Testis (tissue), 3 donors: Measurements from ENCODE around the gene NDE1. TPM values are rescaled to one million over a fixed set of nuclear protein-coding genes. Genes with fewer than 3 reads are reported as not detected.
A peak's percentile ranks its signal among the peaks of the same experiment; 100 is the strongest.

ENCODE experiments used
- DNase-seq: peaks from one replicate; pipeline ENCODE4 v3.0.0-alpha.2; 2019
- H3K27ac ChIP-seq, 2 donors: fragments of 200-600 bp; sonication (generic); one replicate each; pipeline ENCODE4 v1.5.1; 2019
- H3K27me3 ChIP-seq: fragments of 200-600 bp; sonication (generic); one replicate; pipeline ENCODE4 v1.5.1; 2019
- H3K36me3 ChIP-seq: fragments of 200-600 bp; sonication (generic); one replicate; pipeline ENCODE4 v1.5.1; 2017; ENCODE audit warnings: low read depth; ENCODE audit errors: missing control alignments
- H3K4me1 ChIP-seq: fragments of 200-600 bp; sonication (generic); one replicate; pipeline ENCODE4 v1.5.1; 2019
- H3K4me3 ChIP-seq, 2 donors: fragments of 200-600 bp; sonication (generic); one replicate each; pipeline ENCODE4 v1.5.1; 2017 to 2019
- H3K9me3 ChIP-seq: fragments of 200-600 bp; sonication (generic); one replicate; pipeline ENCODE4 v1.5.1; 2017
- POLR2A ChIP-seq: fragments of 450-650 bp; IDR thresholded peaks from one replicate; pipeline ENCODE4 v1.6.1; 2017; ENCODE audit warnings: antibody characterized with exemption, mild to moderate bottlenecking, moderate library complexity
- WGBS, 2 donors: methylation state at CpG; one replicate each; pipeline ENCODE4 v1.1.5; 2018; 5-methylcytosine and 5-hydroxymethylcytosine counted together
- intact Hi-C: fragments of 100-400 bp; cut with DNase I; formaldehyde crosslinking; loops from one replicate; pipeline ENCODE4 v1.15.1; 2023; ENCODE audit warnings: low total_unique reads
- polyA plus RNA-seq: library from polyadenylated mRNA; stranded (reverse); fragments of 350-450 nt; fragmentation: Illumina TruSeq; extraction: RNeasy Lipid Tissue Mini Kit (QIAGEN cat#74804); gene quantifications from one replicate; pipeline ENCODE4 v1.2.3, GENCODE V29; 2014; ENCODE audit warnings: low read depth, low replicate concordance; ENCODE audit not compliant: insufficient read depth
- total RNA-seq, 2 donors: library from RNA; depleted of rRNA; stranded (reverse); fragments of >200 nt; gene quantifications; one replicate each; pipeline ENCODE4 v1.2.3, GENCODE V29; 2016
- TF ChIP-seq, protein P1 (sequence below), 3 experiments: fragments of 450-650 bp in 2 of 3; fragments of 200-600 bp in 1 of 3; sonication (generic) in 1 of 3; IDR thresholded peaks; one replicate each; pipeline ENCODE4 v1.5.1; 2016 to 2019; ENCODE audit warnings: antibody characterized with exemption in 3 of 3, mild to moderate bottlenecking in 2 of 3, moderate library complexity in 1 of 3

The NDE1 gene
- total and polyA plus RNA-seq, 3 donors from 2014 or later: 45.2 to 84.3 (median 51.6) TPM

DNA sequence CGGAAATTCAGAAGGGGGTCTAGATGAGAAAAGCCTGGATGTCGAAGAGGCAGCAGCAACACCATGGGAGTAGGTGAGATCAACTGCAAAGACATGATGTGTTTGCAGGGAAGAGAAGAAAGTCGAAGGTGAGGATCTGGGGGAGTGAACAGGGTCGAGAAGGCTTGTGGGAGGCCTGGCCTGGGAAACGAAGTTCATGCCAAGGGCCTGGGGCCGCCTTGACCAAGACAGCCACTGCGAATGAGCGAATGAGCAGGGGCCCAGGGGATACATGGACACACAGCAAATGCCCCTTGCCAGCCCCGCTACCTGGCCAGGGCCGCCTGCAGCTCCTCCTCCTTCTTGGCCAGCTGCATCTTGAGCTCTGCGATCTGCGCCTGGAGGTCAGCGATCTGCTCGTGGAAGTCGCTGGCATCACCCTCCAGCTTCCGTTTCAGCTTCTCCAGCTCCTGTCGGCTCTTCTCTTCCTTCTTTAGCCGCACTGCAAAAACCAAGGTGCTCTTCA is 87.1 kb downstream of the NDE1 start:
- H3K4me1 ChIP-seq: no peaks in the 10 kb centered on the region
- no peaks in the 10 kb centered on the region for H3K9me3 ChIP-seq
- no peak for TF ChIP-seq POLR2A
- TF ChIP-seq, protein P1, sequence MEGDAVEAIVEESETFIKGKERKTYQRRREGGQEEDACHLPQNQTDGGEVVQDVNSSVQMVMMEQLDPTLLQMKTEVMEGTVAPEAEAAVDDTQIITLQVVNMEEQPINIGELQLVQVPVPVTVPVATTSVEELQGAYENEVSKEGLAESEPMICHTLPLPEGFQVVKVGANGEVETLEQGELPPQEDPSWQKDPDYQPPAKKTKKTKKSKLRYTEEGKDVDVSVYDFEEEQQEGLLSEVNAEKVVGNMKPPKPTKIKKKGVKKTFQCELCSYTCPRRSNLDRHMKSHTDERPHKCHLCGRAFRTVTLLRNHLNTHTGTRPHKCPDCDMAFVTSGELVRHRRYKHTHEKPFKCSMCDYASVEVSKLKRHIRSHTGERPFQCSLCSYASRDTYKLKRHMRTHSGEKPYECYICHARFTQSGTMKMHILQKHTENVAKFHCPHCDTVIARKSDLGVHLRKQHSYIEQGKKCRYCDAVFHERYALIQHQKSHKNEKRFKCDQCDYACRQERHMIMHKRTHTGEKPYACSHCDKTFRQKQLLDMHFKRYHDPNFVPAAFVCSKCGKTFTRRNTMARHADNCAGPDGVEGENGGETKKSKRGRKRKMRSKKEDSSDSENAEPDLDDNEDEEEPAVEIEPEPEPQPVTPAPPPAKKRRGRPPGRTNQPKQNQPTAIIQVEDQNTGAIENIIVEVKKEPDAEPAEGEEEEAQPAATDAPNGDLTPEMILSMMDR (IDR thresholded peaks at IDR 0.05): no peak
- H3K36me3 ChIP-seq: no peaks in the 10 kb centered on the region
- intact Hi-C loops: no loop called here
- H3K27me3 ChIP-seq: no peaks in the 10 kb centered on the region
- no peak overlapping the region for H3K27ac ChIP-seq
- 86 to 89% methylated on average over 18 of the region's 18 CpGs for WGBS, 2 donors
- DNase-seq: no peak
- no peak overlapping the region for H3K4me3 ChIP-seq

DNA sequence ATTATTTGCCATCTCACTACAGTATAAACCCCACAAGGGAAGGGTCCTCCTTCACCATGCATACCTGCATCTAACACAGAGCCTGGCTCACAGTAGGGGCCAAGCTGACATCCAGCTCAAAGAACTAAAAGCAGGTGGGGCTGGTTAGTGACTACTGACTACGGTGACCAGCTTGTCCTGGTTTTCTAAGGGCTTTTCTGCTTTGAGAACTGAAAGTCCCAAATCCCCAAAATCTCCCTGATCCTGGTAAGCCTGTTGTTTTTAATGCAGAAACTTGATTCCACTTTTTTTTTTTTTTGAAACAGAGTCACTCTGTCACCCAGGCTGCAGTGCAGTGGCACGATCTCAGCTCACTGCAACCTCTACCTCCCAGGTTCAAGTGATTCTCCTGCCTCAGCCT is 89.4 kb downstream of the NDE1 start:
- TF ChIP-seq POLR2A: no peak
- TF ChIP-seq, protein P1 (IDR thresholded peaks at IDR 0.05): no peak
- WGBS, 2 donors: 70 to 81% methylated on average over 2 of the region's 2 CpGs

DNA sequence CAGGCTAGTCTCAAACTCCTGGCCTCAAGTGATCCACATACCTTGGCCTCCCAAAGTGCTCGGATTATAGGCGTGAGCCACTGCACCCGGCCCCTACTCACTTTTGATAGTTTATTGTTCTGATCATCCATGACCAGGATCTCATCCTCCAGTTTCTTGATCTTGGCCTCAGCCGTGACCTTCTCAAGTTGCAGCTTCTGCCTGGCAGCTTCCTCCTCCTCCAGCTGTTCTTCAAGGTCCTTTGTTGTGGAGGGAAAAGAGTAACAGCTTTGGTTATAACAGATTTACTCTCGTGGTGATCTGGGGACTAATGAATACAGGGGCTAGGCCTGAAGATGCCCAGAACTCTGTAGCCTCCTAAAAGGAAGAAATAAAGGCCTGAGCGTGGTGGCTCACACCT is 89.9 kb downstream of the NDE1 start:
- Histone ChIP-seq H3K27ac (peak overlapping the region in 1 of 2 donors; percentile 50), H3K27me3 (no peaks in the 10 kb centered on the region), H3K4me1 (no peaks in the 10 kb centered on the region), H3K9me3 (no peaks in the 10 kb centered on the region), H3K4me3 (no peak overlapping the region), H3K36me3 (no peaks in the 10 kb centered on the region)
- no peak for TF ChIP-seq POLR2A
- TF ChIP-seq, protein P1 (IDR thresholded peaks at IDR 0.05): no peak
- peak; percentile 42 for DNase-seq
- WGBS, 2 donors: 27 to 49% methylated on average over 6 of the region's 6 CpGs
- intact Hi-C loops: no loop called here

More for the DNA sequence above, 89.4 kb downstream of the NDE1 start:
- intact Hi-C loops: no loop called here
- H3K4me1 ChIP-seq: no peaks in the 10 kb centered on the region
- H3K9me3 ChIP-seq: no peaks in the 10 kb centered on the region
- no peaks in the 10 kb centered on the region for H3K27me3 ChIP-seq
- H3K27ac ChIP-seq: peak overlapping the region in 1 of 2 donors; percentile 50
- no peak for DNase-seq
- H3K4me3 ChIP-seq: no peak overlapping the region
- H3K36me3 ChIP-seq: no peaks in the 10 kb centered on the region

DNA sequence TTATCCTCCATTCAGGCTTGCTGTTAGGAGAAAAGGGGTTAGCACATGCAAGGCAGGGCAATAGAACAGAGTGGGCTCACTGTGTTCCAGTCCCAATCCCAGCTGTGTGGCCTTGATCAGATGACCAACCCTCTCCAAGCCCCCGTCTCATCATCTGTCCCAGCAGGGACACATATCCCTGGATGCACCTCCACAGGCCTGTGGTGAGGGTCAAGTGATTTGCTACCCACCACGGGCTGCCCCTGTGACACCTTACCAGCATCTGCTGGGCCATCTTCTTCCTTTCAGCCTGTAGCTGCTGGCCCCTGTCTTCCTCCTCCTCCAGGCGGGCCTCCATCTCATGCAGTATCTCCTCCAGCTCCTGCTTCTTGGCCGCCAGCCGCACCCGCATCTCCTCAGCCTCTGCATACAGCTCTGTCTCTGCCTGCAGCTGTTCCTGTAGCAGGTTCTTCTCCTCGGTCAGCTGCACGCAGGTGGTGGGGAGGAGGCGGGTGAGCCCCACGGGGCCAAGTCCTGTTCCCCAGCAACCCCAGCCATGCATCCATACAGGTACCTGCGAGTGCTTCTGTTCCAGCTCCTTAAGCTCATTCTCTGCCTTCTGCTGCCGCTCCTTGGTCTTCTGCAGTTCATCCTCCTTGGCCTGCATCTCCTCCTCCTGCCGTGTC is 91.3 kb downstream of the NDE1 start:
- WGBS, 2 donors: 89% methylated on average over 13 of the region's 13 CpGs
- Histone ChIP-seq H3K4me3 (no peak overlapping the region), H3K27me3 (no peaks in the 10 kb centered on the region), H3K9me3 (no peaks in the 10 kb centered on the region), H3K27ac (peak overlapping the region in 1 of 2 donors; percentile 50), H3K4me1 (no peaks in the 10 kb centered on the region), H3K36me3 (no peaks in the 10 kb centered on the region)
- intact Hi-C loops: no loop called here
- no peak for DNase-seq
- no peak for TF ChIP-seq POLR2A
- TF ChIP-seq, protein P1 (IDR thresholded peaks at IDR 0.05): no peak

DNA sequence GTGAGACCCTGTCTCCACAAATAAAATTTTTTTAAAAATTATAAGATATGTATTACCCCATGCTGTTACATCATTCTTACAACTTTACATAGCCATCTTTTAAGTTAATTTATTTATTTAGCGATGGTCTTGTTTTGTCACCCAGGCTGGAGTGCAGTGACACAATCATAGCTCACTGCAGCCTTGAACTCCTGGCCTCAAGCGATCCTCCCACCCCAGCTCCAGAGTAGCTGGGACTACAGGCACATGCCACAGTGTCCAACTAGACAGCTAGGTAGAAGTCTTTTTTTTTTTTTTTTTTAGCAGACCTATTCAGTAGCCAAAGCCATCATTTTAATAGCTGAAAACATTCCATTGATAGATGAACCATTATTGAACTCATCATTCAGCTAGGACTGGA is 92.7 kb downstream of the NDE1 start:
- no peak for DNase-seq
- H3K4me3 ChIP-seq: no peak overlapping the region
- no peaks in the 10 kb centered on the region for H3K9me3 ChIP-seq
- peak overlapping the region in 1 of 2 donors; percentile 20 for H3K27ac ChIP-seq
- no peaks in the 10 kb centered on the region for H3K4me1 ChIP-seq
- TF ChIP-seq, protein P1 (IDR thresholded peaks at IDR 0.05): no peak
- no peak for TF ChIP-seq POLR2A
- no peaks in the 10 kb centered on the region for H3K36me3 ChIP-seq
- WGBS, 2 donors: 63 to 76% methylated on average over 2 of the region's 2 CpGs
- no peaks in the 10 kb centered on the region for H3K27me3 ChIP-seq
- intact Hi-C loops: no loop called here
